EL (cell line): Measurements from ENCODE around the gene JAGN1.
"Not testable (repeated sequence)": the region's sequence is repeated elsewhere in the genome, so short reads cannot be mapped to it uniquely, and the experiment has no call there.

Experiments used
- DNase-seq: peaks from one replicate; pipeline ENCODE4 v3.0.0-alpha.2; 2016

JAGN1 gene

DNA sequence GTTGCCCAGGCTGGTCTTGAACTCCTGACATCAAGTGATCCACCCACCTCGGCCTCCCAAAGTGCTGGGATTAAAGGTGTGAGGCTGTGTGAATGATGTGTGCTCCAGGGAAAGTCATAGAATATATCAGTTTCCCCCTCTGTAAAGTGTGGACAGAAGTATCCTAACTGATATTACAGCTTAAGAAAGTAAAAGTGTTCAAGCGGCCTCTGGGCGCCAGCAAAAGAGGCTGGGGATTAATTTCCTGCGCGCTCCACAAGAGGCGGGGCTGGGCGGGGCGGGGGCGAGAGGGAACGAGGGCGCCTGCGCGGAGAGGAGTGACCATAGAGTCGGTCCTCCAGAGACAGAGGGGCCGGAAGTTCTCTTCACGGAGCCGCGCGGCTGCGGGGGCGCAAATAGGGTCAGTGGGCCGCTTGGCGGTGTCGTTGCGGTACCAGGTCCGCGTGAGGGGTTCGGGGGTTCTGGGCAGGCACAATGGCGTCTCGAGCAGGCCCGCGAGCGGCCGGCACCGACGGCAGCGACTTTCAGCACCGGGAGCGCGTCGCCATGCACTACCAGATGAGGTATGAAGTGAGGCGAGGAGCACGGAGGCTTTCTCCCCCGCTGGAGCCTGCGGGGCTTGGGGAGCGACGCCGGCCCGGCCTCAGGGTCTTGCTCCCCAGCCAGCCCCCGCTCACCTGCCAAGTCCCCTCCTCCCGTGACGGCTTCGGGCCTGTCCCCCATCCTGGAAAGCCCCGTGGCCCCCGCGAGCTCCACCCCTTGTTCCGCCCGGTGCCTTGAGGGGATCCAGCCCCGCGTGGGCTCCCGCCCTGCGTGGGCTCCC lies at the start of gene JAGN1:
Gene JAGN1 (plus strand): TSS at position 362 of the 823 bp plus-strand sequence. CDS start 113 bp downstream, at position 475.
- peak; percentile 87 for DNase-seq

DNA sequence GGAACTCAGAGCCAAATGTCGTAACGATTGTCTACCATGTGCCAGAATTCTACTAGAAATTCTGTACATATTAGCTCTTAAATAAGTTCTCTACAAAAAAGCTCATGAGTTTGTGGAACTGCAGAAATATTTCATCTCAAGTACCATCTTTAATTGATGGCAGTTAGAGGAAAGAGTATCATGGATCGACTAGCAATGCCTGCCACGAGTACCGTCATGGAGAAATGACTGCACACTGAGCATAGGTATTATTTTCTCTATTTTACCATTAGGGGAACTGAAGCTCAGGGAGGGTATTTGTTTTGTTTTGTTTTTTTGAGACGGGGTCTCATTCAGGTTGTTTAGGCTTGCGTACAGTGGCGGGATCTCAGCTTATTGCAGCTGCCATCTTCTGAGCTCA lies 49.4 kb upstream of the JAGN1 start:
- DNase-seq = no peak

DNA sequence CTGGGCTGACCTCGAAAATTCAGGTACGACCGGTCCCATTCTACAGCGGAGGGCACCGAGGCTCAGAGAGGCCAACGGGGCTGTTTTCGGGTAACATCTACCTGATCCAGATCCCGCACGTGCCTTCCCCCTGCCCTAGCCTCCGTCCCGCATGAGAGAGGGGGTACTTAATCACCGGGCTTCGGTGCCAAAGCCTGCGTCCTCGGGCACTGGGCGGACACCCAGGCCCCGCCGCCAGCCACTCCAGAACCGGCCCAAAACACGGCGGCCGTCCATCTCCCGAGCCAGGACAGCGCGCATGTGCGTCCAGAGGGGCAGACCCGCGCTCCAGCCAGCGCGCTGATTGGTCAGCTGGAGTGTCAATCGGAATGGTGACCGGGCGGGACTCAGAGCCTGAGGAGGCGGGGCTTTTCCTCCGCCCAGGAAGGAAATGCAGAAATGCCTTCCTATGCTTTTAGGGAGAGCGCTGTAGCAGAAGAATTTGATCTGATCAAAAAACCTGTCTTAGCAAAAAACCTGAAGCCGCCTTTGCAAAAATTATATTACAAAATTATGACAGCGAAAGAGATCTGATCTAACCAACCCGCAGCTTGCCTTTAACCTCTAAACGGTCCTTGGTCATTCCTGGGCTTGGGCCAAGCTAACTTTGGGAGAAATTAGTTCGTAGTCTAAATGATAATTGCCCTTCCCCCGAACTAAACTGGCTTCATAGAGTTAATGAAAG lies 46.5 kb upstream of the JAGN1 start, which contains the start of gene RPUSD3:
Gene RPUSD3 (minus strand): TSS at position 294 of the 724 bp plus-strand sequence. CDS start 18 bp downstream, at position 276.
- DNase-seq = peak; percentile 94

DNA sequence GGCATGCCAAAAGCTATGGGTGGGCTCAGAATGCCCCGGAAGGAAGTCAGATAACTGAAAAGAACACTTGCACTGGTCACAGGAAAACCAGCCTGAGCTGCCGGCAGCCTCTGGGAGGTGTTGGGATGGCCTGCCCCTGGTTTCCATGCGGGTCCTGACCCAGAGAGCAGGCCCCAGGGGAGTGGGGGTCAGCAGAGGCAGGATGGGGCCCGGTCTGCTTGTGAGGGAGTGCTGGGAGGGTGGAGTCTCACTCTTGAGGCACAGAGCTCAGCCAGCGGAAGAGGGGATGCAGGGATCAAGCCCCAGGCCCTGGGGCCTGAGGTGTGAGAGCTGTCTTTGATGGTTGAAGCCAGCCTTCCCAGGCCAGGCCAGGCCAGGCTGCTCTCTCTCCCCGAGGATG lies 44.2 kb upstream of the JAGN1 start:
- no peak for DNase-seq

DNA sequence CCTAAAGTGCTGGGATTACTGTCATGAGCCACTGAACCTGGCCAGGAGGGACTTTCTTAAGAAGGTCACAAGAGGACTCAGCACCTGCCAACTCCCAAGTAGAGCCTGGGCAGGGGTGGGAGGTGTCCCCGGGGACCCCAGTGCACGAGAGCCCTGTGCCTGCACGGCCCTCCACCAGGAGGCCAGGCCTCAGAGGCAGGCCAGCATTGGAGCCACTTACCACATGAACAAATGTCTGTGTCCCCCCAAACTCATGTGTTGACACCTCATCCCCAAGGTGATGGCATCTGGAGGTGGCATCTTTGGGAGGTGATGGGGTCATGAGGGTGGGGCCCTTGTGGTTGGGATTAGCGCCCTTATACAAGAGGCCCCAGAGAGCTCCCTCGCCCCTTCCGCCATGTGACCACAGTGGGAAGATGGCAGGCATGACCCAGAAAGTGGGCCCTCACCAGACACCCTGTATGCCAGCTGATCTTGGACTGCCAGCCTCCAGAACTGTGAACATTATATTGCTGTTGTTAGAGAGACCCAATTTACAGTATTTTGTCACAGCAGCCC lies 43.4 kb upstream of the JAGN1 start:
- no peak for DNase-seq

DNA sequence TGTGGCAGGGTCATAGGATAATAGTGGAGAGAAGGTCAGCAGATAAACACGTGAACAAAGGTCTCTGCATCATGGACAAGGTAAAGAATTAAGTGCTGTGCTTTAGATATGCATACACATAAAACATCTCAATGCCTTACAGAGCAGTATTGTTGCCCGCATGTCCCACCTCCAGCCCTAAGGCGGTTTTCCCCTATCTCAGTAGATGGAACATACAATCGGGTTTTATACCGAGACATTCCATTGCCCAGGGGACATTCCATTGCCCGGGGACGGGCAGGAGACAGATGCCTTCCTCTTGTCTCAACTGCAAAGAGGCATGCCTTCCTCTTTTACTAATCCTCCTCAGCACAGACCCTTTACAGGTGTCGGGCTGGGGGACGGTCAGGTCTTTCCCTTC lies 42.5 kb upstream of the JAGN1 start:
- not testable (repeated sequence) for DNase-seq

DNA sequence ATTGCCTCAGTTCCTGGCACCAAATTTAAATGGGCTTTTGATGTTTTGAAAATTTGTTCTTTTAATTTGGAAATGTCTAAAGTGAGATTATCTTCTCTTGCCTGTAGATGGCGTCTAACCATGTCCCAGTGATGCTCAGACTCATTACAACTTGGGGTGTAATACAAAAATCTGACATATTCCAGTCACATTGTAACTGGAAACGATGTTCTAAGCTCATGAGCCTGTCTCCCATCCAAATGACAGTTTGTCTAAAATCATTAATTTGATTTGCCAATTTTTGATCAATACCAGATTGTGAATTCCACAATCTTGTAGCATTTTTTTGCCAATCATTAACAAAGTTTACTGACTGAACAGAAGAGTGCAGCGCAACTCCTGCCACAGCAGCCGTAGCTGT lies 41.5 kb upstream of the JAGN1 start:
- peak; percentile 32 for DNase-seq

DNA sequence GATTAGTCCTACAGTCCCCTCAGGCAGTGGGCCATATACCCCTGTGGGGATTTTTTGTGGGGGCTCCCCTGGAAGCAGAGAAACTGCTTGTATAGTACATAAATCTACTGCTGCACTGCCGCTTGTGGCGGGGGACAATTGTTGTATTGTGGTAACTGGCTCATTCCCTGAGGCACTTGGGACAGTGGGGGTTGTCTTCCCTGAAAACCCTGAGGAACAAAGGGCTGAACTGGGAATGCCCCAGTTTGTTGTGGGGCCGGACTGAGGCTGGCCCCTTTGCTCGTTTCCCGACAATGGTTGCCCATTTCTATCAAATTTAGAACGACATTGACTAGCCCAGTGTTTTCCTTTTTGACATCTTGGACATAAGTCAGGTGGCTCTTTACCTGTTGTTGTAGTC lies 39.0 kb upstream of the JAGN1 start:
- DNase-seq = not testable (repeated sequence)

DNA sequence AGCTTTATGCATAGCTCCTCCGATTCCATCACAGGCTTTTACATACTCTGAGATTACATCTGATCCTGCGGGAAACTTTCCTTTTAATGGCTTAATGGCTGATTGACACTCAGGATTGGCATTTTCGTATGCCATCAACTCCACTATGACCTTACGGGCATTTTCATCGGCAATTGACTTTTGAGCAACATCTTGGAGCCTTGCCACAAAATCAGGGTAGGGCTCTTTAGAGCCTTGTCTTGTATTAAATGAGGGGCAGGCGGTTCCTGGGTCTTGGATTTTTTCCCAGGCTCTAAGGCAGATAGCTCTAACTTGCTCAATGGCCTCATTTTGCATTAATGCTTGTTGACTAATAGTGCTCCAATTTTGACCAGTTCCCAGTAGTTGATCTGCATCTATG lies 38.5 kb upstream of the JAGN1 start:
- DNase-seq = not testable (repeated sequence)

DNA sequence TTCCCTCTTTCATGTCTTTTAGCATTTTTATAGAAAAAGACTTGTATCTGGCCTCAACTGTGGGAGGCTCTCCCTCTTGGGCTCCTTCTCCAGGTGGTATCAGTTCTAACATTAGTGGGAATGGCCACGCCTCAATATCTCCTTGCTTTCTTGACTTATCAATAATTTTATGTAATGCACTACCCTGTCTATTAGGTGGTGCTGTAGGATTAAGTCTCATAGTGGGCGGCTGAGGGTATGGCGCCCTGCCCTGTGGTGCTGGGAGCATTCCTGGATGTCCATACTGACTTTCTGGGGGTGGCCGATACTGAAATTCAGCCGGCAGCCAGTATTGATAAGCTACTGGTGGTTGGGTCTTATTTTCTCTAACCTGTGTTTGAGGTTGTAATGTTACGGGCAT lies 37.9 kb upstream of the JAGN1 start:
- no peak for DNase-seq

DNA sequence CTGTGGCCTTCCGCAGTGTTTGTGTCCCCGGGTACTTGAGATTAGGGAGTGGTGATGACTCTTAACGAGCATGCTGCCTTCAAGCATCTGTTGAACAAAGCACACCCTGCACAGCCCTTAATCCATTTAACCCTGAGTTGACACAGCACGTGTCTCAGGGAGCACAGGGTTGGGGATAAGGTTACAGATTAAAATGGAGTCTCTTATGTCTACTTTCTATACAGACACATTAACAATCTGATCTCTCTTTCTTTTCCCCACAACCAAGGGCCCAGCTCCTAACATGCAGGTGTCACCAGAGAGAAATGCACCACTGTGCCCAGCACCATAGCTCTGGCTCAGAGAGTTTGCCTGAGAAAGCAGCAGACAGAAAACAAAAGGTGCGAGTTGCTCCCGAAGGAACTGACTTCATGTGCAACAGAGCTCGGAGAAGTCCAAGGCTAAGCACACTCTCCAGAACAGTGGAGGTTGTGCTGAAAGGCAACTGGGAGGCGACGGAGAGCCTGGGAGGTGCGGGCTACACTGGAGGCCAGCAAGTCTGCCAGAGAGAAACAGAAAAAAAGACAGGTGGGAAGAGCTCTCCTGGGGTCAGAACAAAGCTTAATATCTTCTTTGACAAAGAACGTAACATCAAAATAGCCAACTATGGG lies 36.0 kb upstream of the JAGN1 start:
- DNase-seq = not testable (repeated sequence)

DNA sequence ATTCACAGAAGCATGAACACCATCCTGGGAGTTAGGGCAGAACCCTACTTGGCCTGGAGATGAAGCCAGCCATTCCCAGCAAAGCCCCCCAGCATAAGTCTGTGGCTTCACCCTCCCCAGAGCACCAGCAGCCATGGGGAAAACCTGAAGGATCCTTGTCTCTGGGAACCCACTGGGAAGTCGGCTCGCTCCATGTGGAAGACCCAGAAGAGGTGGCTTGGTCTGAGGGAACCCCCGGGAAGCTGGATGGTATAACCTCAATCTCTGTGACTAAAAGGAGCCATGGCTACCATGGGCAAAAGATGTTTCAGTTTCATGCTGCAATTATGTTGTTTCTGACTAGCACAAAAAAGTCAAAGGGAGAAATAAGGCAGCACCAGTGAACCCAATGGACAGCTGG lies 34.8 kb upstream of the JAGN1 start:
- no peak for DNase-seq

DNA sequence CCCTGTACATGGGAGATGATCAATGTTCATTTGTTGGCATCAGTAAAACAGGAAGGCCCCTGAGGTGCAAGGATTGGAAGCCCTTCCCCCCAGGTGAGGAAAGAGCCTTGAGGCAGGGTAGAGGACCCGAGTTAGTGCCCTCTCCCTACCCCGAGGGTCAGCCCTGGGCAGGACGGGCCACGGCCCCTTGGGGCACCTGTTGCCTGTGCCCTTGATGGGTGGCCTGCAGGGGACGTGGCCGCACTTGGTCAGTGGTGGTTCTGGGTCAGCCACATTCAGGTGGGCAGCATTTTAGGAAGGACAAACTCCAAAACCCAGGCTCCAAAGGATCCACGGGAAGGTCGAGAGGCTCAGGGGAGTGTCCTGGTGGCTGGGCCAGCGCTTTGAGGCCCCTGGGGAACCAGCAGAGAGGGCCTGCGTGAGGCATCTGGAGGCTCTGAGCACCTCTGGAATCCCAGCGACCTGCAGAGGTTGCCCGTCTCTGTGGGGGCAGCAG lies 30.8 kb upstream of the JAGN1 start:
- no peak for DNase-seq

DNA sequence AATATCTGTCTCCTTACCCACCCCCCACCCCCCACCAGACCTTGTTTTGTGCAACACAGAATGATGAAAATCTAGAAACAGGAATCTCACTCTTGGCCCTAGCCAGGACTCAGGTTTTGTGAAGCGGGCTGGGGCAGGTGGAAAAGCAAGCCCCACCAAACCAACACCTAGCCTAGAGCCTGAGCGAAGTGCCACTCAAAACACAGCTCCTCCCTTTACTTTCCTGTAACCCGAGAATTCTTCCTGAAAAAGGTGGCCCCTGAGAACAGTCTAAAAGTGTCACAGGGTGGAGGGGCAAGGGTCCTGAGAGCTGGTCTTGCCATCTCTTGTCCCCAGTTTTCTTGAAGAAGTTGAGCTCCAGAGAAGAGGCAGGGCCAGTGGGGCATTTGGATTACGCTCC lies 29.2 kb upstream of the JAGN1 start:
- DNase-seq = no peak

DNA sequence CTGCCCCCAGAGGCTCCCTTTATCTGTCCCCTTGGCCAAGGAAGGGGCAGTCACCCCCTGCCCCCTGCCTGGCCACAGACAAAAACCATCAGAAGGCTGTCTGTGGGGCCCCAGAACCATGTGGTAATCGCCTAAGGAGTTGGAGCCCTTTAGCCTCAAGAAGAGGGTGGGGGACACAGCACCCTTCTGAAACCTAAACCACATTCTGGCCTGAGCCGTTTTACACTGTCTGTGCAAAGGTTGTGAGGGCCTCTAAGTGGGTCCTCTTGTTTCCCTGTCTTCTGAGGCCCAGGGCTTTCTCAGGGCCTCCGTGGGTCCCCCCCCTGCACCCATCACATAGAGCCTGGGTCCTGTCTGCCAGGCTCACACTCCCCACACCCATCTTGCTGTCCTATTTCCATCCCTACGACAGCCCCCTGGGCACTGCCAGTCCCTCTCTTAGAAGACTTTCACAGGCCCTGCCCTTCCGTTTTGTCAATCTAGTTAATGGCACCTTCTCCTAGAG lies 28.7 kb upstream of the JAGN1 start:
- no peak for DNase-seq

DNA sequence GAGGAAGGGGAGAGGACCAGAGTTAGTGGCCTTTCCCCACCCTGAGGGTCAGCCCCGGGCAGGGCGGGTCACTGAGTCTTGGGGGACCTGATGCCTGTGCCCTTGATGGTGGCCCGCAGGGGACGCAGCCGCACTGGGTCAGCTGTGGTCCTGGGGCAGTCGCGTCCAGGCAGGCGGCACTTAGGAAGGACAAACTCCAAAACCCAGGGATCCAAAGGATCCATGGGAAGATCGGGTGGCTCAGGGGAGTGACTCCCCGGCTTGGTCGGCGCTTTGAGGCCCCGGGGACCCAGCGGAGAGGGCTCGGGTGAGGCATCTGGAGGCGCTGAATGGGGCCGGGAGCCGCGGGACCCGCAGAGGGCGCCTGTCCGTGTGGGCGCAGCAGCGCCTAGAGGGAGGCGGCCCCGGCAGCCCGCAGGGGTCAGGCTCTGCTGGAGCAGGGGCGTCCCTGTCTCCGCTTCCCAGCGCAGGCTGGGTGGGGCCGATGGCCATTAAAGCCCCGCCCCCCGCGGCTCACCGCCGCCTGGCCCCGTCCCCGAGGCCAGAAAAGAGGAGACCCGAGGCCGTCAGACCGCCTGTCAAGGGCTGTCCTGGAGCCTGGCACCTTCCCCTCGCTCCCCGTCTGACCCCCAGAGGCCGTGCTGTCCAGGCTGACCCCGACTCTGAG lies 27.9 kb upstream of the JAGN1 start:
- DNase-seq = peak; percentile 66

DNA sequence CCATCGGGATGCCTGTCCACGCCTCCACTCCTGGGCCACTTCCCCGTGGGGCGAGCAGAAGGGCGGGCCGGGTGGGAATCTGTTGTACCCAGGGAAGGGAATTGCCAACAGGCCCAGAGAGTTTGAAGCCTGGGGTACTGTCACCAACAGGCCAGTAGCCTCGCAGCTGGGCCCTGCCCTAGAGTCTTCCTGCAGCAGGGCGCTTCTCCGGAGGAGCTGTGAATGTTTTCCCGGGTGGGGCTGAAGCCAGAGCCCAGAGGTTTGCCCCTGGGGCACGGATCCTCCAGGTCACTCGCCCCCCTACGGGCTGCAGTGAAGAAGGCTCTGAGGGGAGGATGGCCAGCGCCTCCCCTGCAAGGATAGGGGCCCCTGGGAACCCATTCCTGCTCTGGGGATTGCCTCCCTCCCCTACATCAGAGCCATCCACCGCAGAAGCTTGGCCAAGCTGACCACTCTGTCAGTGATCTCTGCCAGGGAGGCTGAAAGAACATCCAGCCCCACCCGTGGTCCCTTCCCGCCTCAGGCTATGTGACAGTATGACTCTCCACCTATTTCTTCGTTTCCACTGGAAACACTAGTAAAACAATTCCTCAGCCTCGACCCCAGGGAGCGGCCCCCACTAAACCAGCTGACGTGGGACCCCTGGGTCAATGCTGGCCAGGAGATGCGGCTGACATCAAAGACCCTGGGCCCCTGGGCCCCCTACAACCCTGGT lies 27.2 kb upstream of the JAGN1 start:
- DNase-seq = no peak

DNA sequence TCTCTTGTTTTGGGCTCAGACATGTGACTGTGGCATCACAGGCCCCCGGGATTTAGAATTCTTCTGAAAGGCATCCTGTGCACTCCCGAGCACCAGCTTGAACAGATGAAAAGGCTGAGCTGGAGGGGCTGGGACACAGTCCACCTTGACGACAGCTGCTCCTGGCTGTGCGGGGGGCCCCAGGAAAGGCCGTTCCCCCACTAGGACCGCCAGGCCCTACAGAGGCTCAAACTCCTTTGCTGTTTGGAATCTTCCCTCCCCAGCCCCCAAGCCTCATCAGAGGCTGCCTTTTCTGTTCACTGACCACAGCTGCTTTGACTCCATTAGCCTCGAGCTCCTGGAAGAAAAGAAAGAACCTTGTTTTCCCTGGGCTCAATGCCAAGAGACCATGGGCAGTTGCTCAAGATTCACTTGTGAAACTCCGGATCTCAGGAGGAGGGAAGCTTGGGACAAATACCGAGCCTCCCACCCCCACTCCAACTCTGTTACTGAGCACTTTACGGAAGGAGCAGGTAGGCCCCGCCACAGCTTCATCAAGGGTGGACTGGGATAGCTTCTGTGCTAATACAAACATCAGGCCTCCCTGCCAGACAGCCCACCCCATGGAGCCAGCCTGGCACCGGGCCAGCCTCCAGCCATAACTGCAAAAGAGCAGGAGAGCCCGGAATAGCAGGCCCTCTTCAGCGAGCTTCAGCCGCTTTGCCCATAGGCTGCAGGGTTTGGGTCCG lies 26.0 kb upstream of the JAGN1 start:
- peak; percentile 62 for DNase-seq

DNA sequence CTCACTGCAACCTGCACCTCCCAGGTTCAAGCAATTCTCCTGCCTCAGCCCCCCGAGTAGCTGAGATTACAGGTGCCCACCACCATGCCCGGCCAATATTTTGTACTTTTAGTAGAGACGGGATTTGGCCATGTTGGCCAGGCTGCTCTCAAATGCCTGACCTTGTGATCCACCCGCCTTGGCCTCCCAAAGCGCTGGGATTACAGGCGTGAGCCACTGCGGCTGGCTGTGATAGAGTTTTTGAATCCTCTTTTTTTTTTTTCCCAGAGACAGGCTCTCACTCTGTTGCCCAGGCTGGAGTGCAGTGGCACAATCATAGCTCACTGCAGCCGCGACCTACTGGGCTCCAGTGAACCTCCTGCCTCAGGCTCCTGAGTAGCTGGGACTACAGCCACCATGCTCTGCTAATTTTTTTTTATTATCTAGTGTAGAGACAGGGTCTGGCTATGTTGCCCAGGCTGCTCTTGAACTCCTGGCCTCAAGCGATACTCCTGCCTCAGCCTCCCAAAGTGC lies 25.2 kb upstream of the JAGN1 start:
- DNase-seq = not testable (repeated sequence)

DNA sequence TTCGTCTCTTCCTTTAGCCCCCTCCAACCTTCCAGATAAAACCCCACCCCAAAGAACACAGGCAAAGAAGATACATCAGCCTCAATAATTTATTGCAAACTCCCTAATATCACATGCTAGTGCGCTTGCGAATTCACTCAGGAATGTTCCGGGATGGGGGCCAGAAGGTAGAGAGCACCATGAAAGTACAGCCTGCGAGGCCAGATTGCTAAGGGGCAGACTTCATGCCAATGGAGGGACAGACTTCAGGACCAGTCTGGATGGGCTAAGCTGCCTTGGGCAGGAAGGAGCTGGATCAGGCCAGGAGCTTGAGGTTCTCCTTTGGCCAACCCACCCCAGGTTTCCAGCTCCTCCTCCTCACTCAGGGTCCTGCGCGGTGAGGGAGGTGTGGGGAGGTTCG lies 23.8 kb upstream of the JAGN1 start:
- no peak for DNase-seq

DNA sequence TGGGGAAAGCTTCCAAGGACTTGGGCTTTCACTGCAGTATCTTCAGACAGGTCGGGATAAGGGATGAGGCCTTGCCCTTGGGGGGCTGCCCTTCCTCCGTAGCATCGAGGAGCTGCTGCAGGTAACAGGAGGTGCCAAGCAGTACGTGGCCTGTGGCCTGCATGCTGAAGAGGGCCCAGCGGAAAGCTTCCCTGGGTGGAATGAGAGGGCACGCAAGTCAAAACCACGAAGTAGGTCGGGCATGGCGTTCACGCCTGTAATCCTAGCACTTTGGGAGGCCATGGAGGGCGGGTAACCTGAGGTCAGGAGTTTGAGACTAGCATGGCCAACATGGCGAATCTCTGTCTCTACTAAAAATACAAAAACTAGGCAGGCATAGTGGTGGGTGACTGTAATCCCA lies 23.3 kb upstream of the JAGN1 start:
- DNase-seq = no peak
